Measurements from ENCODE around the gene TBC1D16.

TBC1D16 gene

GRCh38 chr17:79987187-79987934 is 48.3 kb downstream of the TBC1D16 start:
- DNase-seq: no peak

- DNase-seq: no peak
Measured at GRCh38 chr17:79986411-79987186, 49.1 kb downstream of the TBC1D16 start.

GRCh38 chr17:79985943-79986391 is 49.7 kb downstream of the TBC1D16 start:
- no peak for DNase-seq

- DNase-seq: no peak
Measured at GRCh38 chr17:79985361-79985942, 50.2 kb downstream of the TBC1D16 start.

- no peak for DNase-seq
Measured at GRCh38 chr17:79984877-79985276, 50.8 kb downstream of the TBC1D16 start.

- DNase-seq: no peak
Measured at GRCh38 chr17:79984045-79984840, 51.4 kb downstream of the TBC1D16 start.

- DNase-seq: no peak
Measured at GRCh38 chr17:79983456-79983855, 52.2 kb downstream of the TBC1D16 start.

GRCh38 chr17:79982986-79983385 is 52.7 kb downstream of the TBC1D16 start:
- no peak for DNase-seq

- DNase-seq: no peak
Measured at GRCh38 chr17:79981661-79982101, 54.0 kb downstream of the TBC1D16 start.

GRCh38 chr17:79981090-79981489 is 54.6 kb downstream of the TBC1D16 start:
- no peak for DNase-seq

- no peak for DNase-seq
Measured at GRCh38 chr17:79980246-79981043, 55.2 kb downstream of the TBC1D16 start.

- DNase-seq: no peak
Measured at GRCh38 chr17:79979816-79980215, 55.9 kb downstream of the TBC1D16 start.

GRCh38 chr17:79979221-79979741 is 56.4 kb downstream of the TBC1D16 start:
- DNase-seq: no peak

- DNase-seq: no peak
Measured at GRCh38 chr17:79978548-79978855, 57.2 kb downstream of the TBC1D16 start.

GRCh38 chr17:79977708-79978547 is 57.7 kb downstream of the TBC1D16 start:
- DNase-seq: no peak

- DNase-seq: no peak
Measured at GRCh38 chr17:79977161-79977631, 58.5 kb downstream of the TBC1D16 start.

GRCh38 chr17:79976451-79976850 is 59.2 kb downstream of the TBC1D16 start:
- no peak for DNase-seq

GRCh38 chr17:79975498-79976134 is 60.1 kb downstream of the TBC1D16 start:
- DNase-seq: no peak

- DNase-seq: no peak
Measured at GRCh38 chr17:79974566-79975497, 60.8 kb downstream of the TBC1D16 start.

All from NCI-H1105 (cell line).